ENCODE results near the gene TEX12.

DNA sequence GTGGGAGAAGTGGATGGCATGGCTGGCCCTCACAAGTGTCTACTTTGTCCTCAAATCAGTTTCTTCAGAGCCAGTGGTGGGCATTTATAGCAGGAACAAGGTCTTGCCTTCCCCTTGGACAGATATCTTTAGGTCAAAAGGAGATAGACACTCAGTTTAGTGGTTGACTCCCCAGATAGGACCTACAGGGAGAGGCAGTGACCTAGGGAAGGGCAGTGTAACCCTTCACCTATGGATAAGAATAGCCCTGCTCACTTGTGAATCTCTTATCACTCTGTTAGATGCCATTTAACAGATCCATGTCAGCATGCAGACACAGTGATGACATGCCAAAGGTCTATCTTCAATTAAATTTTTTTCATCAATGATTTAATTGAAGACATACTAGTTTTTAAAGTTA is 19.1 kb downstream of the TEX12 start:
- no peak for TF ChIP-seq POLR2A (IDR thresholded peaks at IDR 0.05)
- TF ChIP-seq, protein P1, sequence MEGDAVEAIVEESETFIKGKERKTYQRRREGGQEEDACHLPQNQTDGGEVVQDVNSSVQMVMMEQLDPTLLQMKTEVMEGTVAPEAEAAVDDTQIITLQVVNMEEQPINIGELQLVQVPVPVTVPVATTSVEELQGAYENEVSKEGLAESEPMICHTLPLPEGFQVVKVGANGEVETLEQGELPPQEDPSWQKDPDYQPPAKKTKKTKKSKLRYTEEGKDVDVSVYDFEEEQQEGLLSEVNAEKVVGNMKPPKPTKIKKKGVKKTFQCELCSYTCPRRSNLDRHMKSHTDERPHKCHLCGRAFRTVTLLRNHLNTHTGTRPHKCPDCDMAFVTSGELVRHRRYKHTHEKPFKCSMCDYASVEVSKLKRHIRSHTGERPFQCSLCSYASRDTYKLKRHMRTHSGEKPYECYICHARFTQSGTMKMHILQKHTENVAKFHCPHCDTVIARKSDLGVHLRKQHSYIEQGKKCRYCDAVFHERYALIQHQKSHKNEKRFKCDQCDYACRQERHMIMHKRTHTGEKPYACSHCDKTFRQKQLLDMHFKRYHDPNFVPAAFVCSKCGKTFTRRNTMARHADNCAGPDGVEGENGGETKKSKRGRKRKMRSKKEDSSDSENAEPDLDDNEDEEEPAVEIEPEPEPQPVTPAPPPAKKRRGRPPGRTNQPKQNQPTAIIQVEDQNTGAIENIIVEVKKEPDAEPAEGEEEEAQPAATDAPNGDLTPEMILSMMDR (IDR thresholded peaks at IDR 0.05) = no peak

Measured in upper lobe of left lung (tissue), 4 donors.